ENCODE results near the gene SCIN. TPM values are rescaled to one million over a fixed set of nuclear protein-coding genes. Genes with fewer than 3 reads are reported as not detected.
A peak's percentile ranks its signal among the peaks of the same experiment; 100 is the strongest.
"Not testable (repeated sequence)": the region's sequence is repeated elsewhere in the genome, so short reads cannot be mapped to it uniquely, and the experiment has no call there.

The SCIN gene
- total RNA-seq, 1 donor from 2014 or later: 3.9 TPM

GRCh38 chr7:12648704-12649261 lies 78.3 kb downstream of the SCIN start:
- TF ChIP-seq, protein P1, sequence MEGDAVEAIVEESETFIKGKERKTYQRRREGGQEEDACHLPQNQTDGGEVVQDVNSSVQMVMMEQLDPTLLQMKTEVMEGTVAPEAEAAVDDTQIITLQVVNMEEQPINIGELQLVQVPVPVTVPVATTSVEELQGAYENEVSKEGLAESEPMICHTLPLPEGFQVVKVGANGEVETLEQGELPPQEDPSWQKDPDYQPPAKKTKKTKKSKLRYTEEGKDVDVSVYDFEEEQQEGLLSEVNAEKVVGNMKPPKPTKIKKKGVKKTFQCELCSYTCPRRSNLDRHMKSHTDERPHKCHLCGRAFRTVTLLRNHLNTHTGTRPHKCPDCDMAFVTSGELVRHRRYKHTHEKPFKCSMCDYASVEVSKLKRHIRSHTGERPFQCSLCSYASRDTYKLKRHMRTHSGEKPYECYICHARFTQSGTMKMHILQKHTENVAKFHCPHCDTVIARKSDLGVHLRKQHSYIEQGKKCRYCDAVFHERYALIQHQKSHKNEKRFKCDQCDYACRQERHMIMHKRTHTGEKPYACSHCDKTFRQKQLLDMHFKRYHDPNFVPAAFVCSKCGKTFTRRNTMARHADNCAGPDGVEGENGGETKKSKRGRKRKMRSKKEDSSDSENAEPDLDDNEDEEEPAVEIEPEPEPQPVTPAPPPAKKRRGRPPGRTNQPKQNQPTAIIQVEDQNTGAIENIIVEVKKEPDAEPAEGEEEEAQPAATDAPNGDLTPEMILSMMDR (conservative IDR thresholded peaks at IDR 0.05): no peak
- no peak for DNase-seq (ENCODE audit: extremely low spot score, unreplicated experiment)
- no peaks in the 10 kb centered on the region for H3K9me3 Mint-ChIP-seq
- H3K4me3 Mint-ChIP-seq: no peak overlapping the region
- peak overlapping the region; percentile 81 for H3K27ac Mint-ChIP-seq
- H3K27me3 Mint-ChIP-seq: no peaks in the 10 kb centered on the region
- H3K36me3 Mint-ChIP-seq: no peaks in the 10 kb centered on the region
- peaks cover 11% of the 10 kb centered on the region for H3K4me1 Mint-ChIP-seq (ENCODE audit: unreplicated experiment)

GRCh38 chr7:12649348-12649747 lies 78.8 kb downstream of the SCIN start:
- Mint-ChIP-seq H3K27ac (peak overlapping the region; percentile 81), H3K27me3 (no peaks in the 10 kb centered on the region), H3K4me1 (ENCODE audit: unreplicated experiment) (peaks cover 11% of the 10 kb centered on the region), H3K9me3 (no peaks in the 10 kb centered on the region), H3K4me3 (peak overlapping the region; percentile 45), H3K36me3 (no peaks in the 10 kb centered on the region)
- DNase-seq (ENCODE audit: extremely low spot score, unreplicated experiment): no peak
- TF ChIP-seq, protein P1 (conservative IDR thresholded peaks at IDR 0.05): no peak

- H3K4me1 Mint-ChIP-seq (ENCODE audit: unreplicated experiment): peaks cover 11% of the 10 kb centered on the region
- H3K9me3 Mint-ChIP-seq: no peaks in the 10 kb centered on the region
- no peaks in the 10 kb centered on the region for H3K36me3 Mint-ChIP-seq
- no peak for DNase-seq (ENCODE audit: extremely low spot score, unreplicated experiment)
- no peak overlapping the region for H3K27ac Mint-ChIP-seq
- H3K27me3 Mint-ChIP-seq: no peaks in the 10 kb centered on the region
- TF ChIP-seq, protein P1 (conservative IDR thresholded peaks at IDR 0.05): no peak
- no peak overlapping the region for H3K4me3 Mint-ChIP-seq
Measured at GRCh38 chr7:12650080-12650479, 79.6 kb downstream of the SCIN start.

DNA sequence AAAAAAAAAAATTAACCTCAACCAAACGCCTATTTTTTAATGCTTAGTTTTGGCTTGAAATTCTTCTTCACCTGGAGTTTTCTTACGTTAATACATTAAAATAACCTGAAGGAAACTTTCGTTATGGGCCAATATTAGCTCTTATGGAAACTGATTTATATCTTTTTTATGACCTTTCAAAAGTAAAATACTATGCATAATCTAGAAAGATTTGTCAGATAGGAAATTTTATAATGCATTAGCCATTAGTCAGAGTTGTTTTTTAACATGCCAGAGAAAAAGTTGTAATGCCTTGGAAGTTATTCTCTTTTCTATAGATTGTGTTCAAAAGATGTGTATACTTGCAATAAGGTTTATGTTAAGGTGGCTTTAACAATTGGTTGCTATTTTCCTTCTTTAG lies 82.6 kb downstream of the SCIN start:
- H3K4me1 Mint-ChIP-seq (ENCODE audit: unreplicated experiment): peaks cover 11% of the 10 kb centered on the region
- no peak overlapping the region for H3K4me3 Mint-ChIP-seq
- TF ChIP-seq, protein P1 (conservative IDR thresholded peaks at IDR 0.05): no peak
- no peaks in the 10 kb centered on the region for H3K36me3 Mint-ChIP-seq
- no peaks in the 10 kb centered on the region for H3K27me3 Mint-ChIP-seq
- H3K27ac Mint-ChIP-seq: no peak overlapping the region
- no peak for DNase-seq (ENCODE audit: extremely low spot score, unreplicated experiment)
- H3K9me3 Mint-ChIP-seq: no peaks in the 10 kb centered on the region

GRCh38 chr7:12653518-12653917 lies 83.0 kb downstream of the SCIN start:
- H3K4me3 Mint-ChIP-seq: no peak overlapping the region
- peaks cover 10% of the 10 kb centered on the region for H3K4me1 Mint-ChIP-seq (ENCODE audit: unreplicated experiment)
- DNase-seq (ENCODE audit: extremely low spot score, unreplicated experiment): no peak
- H3K9me3 Mint-ChIP-seq: no peaks in the 10 kb centered on the region
- no peak overlapping the region for H3K27ac Mint-ChIP-seq
- no peaks in the 10 kb centered on the region for H3K27me3 Mint-ChIP-seq
- no peaks in the 10 kb centered on the region for H3K36me3 Mint-ChIP-seq
- TF ChIP-seq, protein P1 (conservative IDR thresholded peaks at IDR 0.05): no peak

GRCh38 chr7:12655161-12655560 lies 84.6 kb downstream of the SCIN start:
- H3K36me3 Mint-ChIP-seq: no peaks in the 10 kb centered on the region

GRCh38 chr7:12660423-12660822 lies 89.9 kb downstream of the SCIN start:
- not testable (repeated sequence) for H3K4me3 Mint-ChIP-seq; H3K27ac Mint-ChIP-seq; H3K27me3 Mint-ChIP-seq; H3K36me3 Mint-ChIP-seq; H3K4me1 Mint-ChIP-seq (ENCODE audit: unreplicated experiment); H3K9me3 Mint-ChIP-seq; DNase-seq (ENCODE audit: extremely low spot score, unreplicated experiment)

More at GRCh38 chr7:12655161-12655560, 84.6 kb downstream of the SCIN start:
- Mint-ChIP-seq H3K9me3 (peaks cover 5% of the 10 kb centered on the region), H3K27me3 (no peaks in the 10 kb centered on the region), H3K27ac (no peak overlapping the region), H3K4me1 (ENCODE audit: unreplicated experiment) (no peaks in the 10 kb centered on the region), H3K4me3 (no peak overlapping the region)
- TF ChIP-seq, protein P1 (conservative IDR thresholded peaks at IDR 0.05): no peak
- DNase-seq (ENCODE audit: extremely low spot score, unreplicated experiment): no peak

DNA sequence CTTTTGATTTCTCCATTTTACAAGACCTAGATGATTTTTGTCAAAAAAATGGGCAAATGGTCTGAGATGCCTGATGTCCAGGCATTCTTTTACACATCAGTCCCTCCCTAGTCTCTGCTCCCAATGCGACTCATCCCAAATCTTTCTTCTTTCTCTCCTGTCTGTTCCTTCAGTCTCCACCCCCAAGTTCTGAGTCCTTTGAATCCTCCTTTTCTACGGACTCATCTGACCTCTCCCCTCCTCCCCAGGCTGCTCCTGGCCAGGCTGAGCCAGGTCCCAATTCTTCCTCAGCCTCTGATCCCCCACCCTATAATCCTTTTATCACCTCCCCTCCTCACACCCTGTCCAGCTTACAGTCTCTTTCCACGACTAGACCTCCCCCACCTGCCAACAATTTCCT lies 90.5 kb downstream of the SCIN start:
- not testable (repeated sequence) for DNase-seq (ENCODE audit: extremely low spot score, unreplicated experiment); H3K27ac Mint-ChIP-seq; H3K27me3 Mint-ChIP-seq; H3K36me3 Mint-ChIP-seq; H3K4me3 Mint-ChIP-seq; H3K9me3 Mint-ChIP-seq; H3K4me1 Mint-ChIP-seq (ENCODE audit: unreplicated experiment)

Measured in type B pancreatic cell (in vitro differentiated cells).